Epidermal melanocyte (primary cell): ENCODE data around the gene ZCCHC17.

ENCODE experiments used
- DNase-seq: peaks from one replicate; pipeline ENCODE4 v3.0.0; 2011; ENCODE audit warnings: low spot score; ENCODE audit not compliant: insufficient read length

ZCCHC17 gene

DNA sequence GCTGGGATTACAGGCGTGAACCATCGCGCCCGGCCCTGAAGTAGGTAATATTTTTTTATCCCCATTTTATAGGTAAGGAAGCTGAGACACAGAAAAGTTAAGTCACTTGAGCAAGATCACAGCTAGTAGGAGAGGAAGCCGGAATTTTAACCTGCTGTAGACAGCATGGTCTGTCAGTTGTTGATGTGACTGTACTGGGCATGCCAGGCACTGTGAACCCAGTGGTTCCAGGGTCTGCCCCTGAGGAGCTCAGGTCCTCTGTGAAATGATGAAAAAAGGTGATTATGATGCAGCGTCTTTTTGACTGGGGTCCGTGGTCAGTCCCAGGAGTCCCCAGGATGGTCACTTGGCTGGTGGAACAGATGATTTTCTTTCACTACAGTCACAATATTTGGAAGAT, 92.8 kb downstream of the ZCCHC17 start:
- DNase-seq, result no peak

- DNase-seq, result no peak
These were observed 93.2 kb downstream of the ZCCHC17 start for GRCh38 chr1:31390071-31390470.

DNA sequence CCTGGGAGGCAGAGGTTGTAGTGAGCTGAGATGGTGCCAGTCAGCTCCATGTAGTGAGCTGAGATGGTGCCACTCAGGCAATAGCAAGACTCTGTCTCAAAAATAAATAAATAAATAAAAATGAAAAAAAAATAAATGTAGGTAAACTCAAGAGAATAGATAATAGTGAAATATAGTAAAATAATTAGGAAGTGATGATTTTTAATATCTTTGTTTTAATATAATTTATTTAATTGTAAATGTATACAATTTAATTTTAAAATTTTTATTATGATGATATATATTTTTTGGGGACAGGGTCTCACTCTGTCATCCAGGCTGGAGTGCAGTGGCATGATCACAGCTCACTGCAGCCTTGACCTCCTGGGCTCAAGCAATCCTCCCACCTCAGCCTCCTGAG, 96.6 kb downstream of the ZCCHC17 start:
- no peak for DNase-seq

DNA sequence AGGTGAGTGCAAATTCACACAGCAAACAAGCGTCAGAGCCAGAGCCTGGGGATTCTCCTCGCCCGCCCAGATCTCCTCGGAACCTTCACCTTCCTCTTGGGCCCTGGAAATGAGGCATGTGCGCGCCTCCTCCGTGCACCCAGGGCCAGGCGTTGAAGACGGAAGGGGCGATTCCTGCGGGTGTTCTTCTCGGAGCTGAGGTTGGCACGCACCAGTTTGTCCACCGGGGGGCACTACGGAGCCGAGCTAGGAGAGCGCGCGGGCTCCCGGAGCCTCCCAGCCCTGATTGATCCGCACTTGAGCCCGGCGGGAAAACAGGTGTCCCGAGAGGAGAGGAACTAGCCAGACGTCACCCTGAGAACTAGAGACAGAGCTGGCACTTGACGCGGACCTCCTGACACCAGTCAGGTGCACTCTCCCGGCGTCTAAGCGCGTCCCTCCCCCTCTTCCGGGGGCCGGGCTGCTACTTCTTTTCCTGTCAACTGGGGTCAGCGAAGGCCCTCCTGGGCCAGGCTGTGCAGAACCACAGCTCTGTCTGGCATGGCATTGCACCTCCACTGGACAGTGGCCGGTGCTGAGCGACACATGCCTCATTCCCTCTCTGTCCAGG, 97.9 kb downstream of the ZCCHC17 start:
- DNase-seq, result peak; percentile 73

GRCh38 chr1:31396633-31397351, 100.0 kb downstream of the ZCCHC17 start:
- no peak for DNase-seq

GRCh38 chr1:31397360-31398095, 100.7 kb downstream of the ZCCHC17 start:
- DNase-seq, result no peak

GRCh38 chr1:31398246-31398645, 101.4 kb downstream of the ZCCHC17 start:
- no peak for DNase-seq

- no peak for DNase-seq
These were observed 103.1 kb downstream of the ZCCHC17 start for GRCh38 chr1:31399976-31400375.

DNA sequence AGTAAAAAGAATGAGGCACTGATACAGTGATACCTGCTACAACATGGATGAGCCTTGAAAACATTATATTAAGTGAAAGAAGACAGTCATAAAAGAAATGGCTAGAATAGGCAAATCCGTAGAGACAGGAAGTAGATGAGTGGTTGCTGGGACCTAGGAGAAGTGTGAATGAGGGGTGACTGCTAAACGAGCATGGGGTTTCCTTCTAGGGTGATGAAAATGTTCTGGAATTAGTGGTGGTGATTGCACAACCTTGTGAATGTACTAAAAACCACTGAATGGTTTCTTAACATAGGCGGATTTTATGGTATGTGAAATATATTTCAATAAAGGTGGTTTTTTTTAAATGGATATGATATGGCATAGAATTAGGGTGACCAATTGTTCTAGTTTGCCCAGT, 103.6 kb downstream of the ZCCHC17 start:
- DNase-seq, result no peak

- no peak for DNase-seq
These were observed 104.4 kb downstream of the ZCCHC17 start for GRCh38 chr1:31401241-31401640.

DNA sequence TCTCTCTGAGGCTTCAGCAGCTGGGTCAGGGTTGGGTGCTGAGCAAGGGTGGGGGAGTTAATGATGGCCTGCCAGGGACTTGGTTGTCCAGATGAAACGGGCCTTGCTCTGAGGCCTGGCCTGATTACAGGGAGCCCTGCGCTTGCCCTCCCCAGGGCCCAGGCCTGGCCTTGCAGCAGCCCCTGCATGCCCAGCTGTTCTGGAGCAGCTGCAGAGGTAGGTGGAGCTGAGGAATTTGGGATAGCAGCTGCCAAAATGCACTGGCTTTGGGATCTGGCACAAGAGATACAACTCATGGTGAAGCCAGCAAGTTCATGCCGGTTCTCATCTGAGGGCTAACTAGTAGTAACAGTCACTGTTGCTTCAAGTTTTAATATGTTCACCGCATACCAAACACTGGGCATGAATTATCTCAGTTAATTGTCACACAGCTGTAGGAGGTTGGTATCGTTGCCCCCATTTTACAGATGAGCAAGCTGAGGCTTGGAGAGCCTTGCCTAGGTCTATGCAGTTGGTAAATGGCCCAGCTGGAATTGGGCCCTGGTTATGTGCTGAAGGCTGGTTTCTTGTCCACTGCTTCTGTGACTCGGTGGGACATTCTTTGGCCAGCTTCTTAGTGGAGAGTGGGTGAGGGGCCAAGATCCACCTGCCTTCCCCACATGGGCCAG, 108.9 kb downstream of the ZCCHC17 start:
- no peak for DNase-seq

GRCh38 chr1:31407029-31407626, 110.3 kb downstream of the ZCCHC17 start:
- no peak for DNase-seq

- DNase-seq, result no peak
These were observed 112.0 kb downstream of the ZCCHC17 start for GRCh38 chr1:31408788-31409318.

GRCh38 chr1:31409946-31410858, 113.4 kb downstream of the ZCCHC17 start:
- DNase-seq, result no peak

GRCh38 chr1:31410871-31411270, 114.0 kb downstream of the ZCCHC17 start:
- DNase-seq, result no peak

GRCh38 chr1:31412205-31412604, 115.4 kb downstream of the ZCCHC17 start:
- DNase-seq, result no peak

DNA sequence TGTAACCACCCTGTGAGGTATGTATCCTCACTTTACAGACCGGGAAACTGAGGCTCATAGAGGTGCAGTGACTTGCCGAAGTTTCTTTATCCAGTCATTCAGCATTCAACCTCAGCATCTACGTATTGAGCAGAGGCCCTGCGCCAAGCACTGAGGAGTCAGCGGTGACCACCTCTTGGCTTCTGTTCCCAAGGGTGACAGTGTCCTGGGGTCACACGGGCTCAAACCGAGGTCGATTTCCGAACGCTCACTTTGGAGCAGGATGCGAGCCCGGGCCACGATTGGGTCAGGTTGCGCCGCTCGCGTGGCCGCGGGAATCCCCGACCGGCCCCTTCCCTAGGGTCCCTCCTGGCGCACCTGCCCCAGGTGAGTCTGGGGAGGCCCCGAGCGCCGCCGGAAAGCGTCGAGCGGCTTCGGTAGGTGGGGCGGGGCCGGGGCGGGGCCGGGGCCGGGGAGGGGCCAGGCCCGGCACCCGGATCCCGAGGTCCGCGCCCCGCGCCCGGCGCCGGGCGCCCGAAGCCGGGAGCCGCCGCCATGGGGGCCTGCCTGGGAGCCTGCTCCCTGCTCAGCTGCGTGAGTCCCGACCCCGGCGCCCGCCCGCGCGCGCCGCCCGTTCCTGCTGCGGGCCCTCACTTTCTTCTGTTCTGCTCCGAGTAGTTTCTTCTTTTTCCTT, 116.0 kb downstream of the ZCCHC17 start, which contains the start of gene SERINC2:
SERINC2 (plus strand) TSS at position 482 of the 673 bp plus-strand sequence; CDS start at position 535, 53 bp downstream.
- DNase-seq, result peak; percentile 31

GRCh38 chr1:31413405-31414001, 116.7 kb downstream of the ZCCHC17 start:
- no peak for DNase-seq
